ENCODE data around the gene GPBAR1.

DNA sequence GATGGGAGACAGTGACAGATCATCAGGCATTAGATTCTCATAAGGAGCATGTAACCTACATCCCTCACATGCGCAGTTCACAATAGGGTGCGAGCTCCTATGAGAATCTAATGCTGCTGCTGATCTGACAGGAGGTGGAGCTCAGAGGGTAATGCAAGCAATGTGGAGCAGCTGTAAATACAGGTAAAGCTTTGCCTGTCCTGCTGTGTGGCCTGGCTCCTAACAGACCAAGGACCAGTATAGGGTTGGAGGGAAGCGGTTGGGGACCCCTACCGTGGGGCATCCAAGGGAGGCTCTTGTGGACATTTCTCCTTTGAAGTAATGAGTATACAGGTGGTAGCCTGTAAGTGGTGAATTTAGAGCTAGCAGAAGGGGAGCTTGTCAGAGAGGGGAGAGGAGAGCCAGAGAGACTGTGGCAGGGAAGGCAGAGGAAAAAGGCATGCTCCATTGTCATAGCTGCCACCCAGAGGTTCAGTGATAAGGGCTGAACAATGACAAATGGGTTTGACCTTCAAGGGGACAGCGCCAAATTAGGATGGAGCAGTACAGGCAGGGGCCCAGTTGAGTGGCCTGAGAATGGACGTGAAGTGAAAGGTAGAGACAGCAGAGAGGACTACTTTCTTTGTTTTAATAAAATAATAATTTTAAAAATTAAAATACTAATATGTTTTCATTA lies 46.7 kb downstream of the GPBAR1 start:
- TF ChIP-seq FOXP2 (optimal IDR thresholded peaks at IDR 0.05; ENCODE audit: control extremely low read depth, extremely low read length, insufficient read depth), result no peak
- TF ChIP-seq EZH2 (IDR thresholded peaks at IDR 0.05), result no peak
- no peak for TF ChIP-seq POLR2AphosphoS5 (IDR thresholded peaks at IDR 0.05; ENCODE audit: borderline replicate concordance, low read depth, low read length)

Measured in SK-N-MC (cell line).